Fibroblast of lung (primary cell): ENCODE data around the gene FYN. TPM values are rescaled to one million over a fixed set of nuclear protein-coding genes. Genes with fewer than 3 reads are reported as not detected.
A peak's percentile ranks its signal among the peaks of the same experiment; 100 is the strongest.

Source experiments
- DNase-seq, 2 donors: peaks; one replicate each; pipeline versions ENCODE4 v3.0.0 to v3.0.0-alpha.2; 2010; ENCODE audit warnings: low read depth in 2 of 2
- H2AFZ ChIP-seq: 2 replicates; pipeline ENCODE4 v1.5.1; 2012; ENCODE audit warnings: low read length, control low read depth, inconsistent platforms
- H3K27ac ChIP-seq: 2 replicates; pipeline ENCODE4 v1.5.1; 2011; ENCODE audit warnings: low read length, control low read depth; ENCODE audit not compliant: insufficient read depth
- H3K27me3 ChIP-seq: 2 replicates; pipeline ENCODE4 v1.5.1; 2011; ENCODE audit warnings: mild to moderate bottlenecking, low read length; ENCODE audit not compliant: control insufficient read depth, insufficient read depth
- H3K36me3 ChIP-seq: 2 replicates; pipeline ENCODE4 v1.5.1; 2011; ENCODE audit warnings: low read length; ENCODE audit not compliant: control insufficient read depth, insufficient read depth
- H3K4me1 ChIP-seq: 2 replicates; pipeline ENCODE4 v1.5.1; 2011; ENCODE audit warnings: low read length; ENCODE audit not compliant: control insufficient read depth, insufficient read depth; ENCODE audit errors: extremely low read depth
- H3K4me2 ChIP-seq: 2 replicates; pipeline ENCODE4 v1.5.1; 2011; ENCODE audit warnings: low read length, control low read depth; ENCODE audit not compliant: insufficient read depth; ENCODE audit errors: extremely low read depth
- H3K4me3 ChIP-seq, 4 experiments: fragments of 200-600 bp in 1 of 4; sonication (generic) in 1 of 4; replicated peaks in 1 of 4; 2 replicates each; pipeline ENCODE4 v1.5.1; 2011 to 2016; ENCODE audit warnings: low read length in 4 of 4, low read depth in 3 of 4, mild to moderate bottlenecking in 3 of 4, control low read depth in 2 of 4, inconsistent platforms in 1 of 4, mixed read lengths in 1 of 4; ENCODE audit not compliant: insufficient read depth in 1 of 4; ENCODE audit errors: control extremely low read depth in 1 of 4
- H3K79me2 ChIP-seq: 2 replicates; pipeline ENCODE4 v1.5.1; 2012; ENCODE audit warnings: mild to moderate bottlenecking, low read length, inconsistent platforms; ENCODE audit not compliant: control insufficient read depth, insufficient read depth
- H3K9ac ChIP-seq: 2 replicates; pipeline ENCODE4 v1.5.1; 2011; ENCODE audit warnings: mild to moderate bottlenecking, low read length, control low read depth; ENCODE audit not compliant: insufficient read depth
- H3K9me3 ChIP-seq: 2 replicates; pipeline ENCODE4 v1.5.1; 2012; ENCODE audit warnings: low read depth, low read length; ENCODE audit not compliant: control insufficient read depth, insufficient read depth
- H4K20me1 ChIP-seq: 2 replicates; pipeline ENCODE4 v1.5.1; 2011; ENCODE audit warnings: low read length; ENCODE audit not compliant: control insufficient read depth, insufficient read depth; ENCODE audit errors: extremely low read depth
- EZH2 ChIP-seq: IDR thresholded peaks from 2 replicates; pipeline ENCODE4 v1.5.1; 2012; ENCODE audit warnings: low read length, control low read depth, mild to moderate bottlenecking; ENCODE audit errors: missing control alignments
- polyA plus RNA-seq, 2 donors: library from polyadenylated mRNA; depleted of rRNA in 1 of 2; stranded (reverse) in 1 of 2; unstranded in 1 of 2; fragments of >200 nt; gene quantifications; 2 replicates each; pipeline ENCODE4 v1.2.1, GENCODE V29; 2011 to 2012; ENCODE audit warnings: missing spikeins in 1 of 2
- total RNA-seq: library from RNA; depleted of rRNA; stranded (reverse); fragments of >200 nt; gene quantifications from 2 replicates; pipeline ENCODE4 v1.2.1, GENCODE V29; 2014
- TF ChIP-seq, protein P1 (sequence below), 2 donors: IDR thresholded peaks in 1 of 2; conservative IDR thresholded peaks in 1 of 2; 1 replicate in 1 of 2; 2 replicates in 1 of 2; pipeline ENCODE4 v1.5.1; 2011 to 2012; ENCODE audit warnings: low read length in 2 of 2, control low read depth in 1 of 2, inconsistent platforms in 1 of 2, low read depth in 1 of 2, mild to moderate bottlenecking in 1 of 2

FYN gene
- total and polyA plus RNA-seq, 2 donors (not counting 1 experiment from before 2014, with no cell fraction given), result 64.7 TPM

- Histone ChIP-seq H3K4me1 (no peaks in the 10 kb centered on the region), H3K36me3 (no peaks in the 10 kb centered on the region), H3K4me2 (no peak overlapping the region), H4K20me1 (peaks cover 4% of the 10 kb centered on the region), H3K79me2 (peaks cover 5% of the 10 kb centered on the region), H3K4me3 (no peak overlapping the region), H3K9me3 (no peaks in the 10 kb centered on the region), H3K9ac (no peak overlapping the region), H3K27ac (no peak overlapping the region), H3K27me3 (no peaks in the 10 kb centered on the region), H2AFZ (no peak overlapping the region)
- DNase-seq, result no peak
- TF ChIP-seq EZH2, result no peak
- TF ChIP-seq, protein P1, sequence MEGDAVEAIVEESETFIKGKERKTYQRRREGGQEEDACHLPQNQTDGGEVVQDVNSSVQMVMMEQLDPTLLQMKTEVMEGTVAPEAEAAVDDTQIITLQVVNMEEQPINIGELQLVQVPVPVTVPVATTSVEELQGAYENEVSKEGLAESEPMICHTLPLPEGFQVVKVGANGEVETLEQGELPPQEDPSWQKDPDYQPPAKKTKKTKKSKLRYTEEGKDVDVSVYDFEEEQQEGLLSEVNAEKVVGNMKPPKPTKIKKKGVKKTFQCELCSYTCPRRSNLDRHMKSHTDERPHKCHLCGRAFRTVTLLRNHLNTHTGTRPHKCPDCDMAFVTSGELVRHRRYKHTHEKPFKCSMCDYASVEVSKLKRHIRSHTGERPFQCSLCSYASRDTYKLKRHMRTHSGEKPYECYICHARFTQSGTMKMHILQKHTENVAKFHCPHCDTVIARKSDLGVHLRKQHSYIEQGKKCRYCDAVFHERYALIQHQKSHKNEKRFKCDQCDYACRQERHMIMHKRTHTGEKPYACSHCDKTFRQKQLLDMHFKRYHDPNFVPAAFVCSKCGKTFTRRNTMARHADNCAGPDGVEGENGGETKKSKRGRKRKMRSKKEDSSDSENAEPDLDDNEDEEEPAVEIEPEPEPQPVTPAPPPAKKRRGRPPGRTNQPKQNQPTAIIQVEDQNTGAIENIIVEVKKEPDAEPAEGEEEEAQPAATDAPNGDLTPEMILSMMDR (conservative IDR thresholded peaks at IDR 0.05 in 1 of 2, IDR thresholded peaks at IDR 0.05 in 1 of 2; ENCODE audit: low read depth in 1 of 2, low read length in 2 of 2), result no peak
These were observed 11.8 kb downstream of the FYN start for GRCh38 chr6:111861431-111861885.

DNA sequence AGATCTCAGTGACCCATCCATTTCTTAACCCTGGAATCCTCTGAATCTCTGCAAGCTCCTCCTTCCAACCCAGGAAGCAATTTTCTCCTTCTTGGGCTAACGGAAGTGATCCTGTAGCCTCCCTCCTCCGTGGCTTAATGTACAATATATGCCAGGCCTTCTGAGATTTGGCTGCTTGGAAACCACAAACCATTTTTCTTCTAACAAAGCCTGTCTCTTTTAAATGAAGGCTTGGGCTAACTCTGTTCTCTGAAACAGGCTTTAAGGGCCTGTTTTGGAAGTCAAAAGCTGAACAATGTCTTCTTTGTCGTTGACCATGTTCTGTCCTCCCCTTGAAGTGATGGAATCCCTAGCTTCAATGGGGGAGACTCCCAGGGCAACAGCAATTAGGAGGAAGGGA lies 14.9 kb downstream of the FYN start:
- Histone ChIP-seq H3K4me2 (no peak overlapping the region), H3K36me3 (no peaks in the 10 kb centered on the region), H2AFZ (no peak overlapping the region), H3K9me3 (no peaks in the 10 kb centered on the region), H3K79me2 (no peaks in the 10 kb centered on the region), H4K20me1 (peaks cover 4% of the 10 kb centered on the region), H3K9ac (no peak overlapping the region), H3K4me1 (no peaks in the 10 kb centered on the region), H3K4me3 (no peak overlapping the region), H3K27ac (no peak overlapping the region), H3K27me3 (no peaks in the 10 kb centered on the region)
- peak in 1 of 2 donors; percentile 57 for DNase-seq
- TF ChIP-seq EZH2, result no peak
- TF ChIP-seq, protein P1 (conservative IDR thresholded peaks at IDR 0.05 in 1 of 2, IDR thresholded peaks at IDR 0.05 in 1 of 2; ENCODE audit: low read depth in 1 of 2, low read length in 2 of 2), result no peak

DNA sequence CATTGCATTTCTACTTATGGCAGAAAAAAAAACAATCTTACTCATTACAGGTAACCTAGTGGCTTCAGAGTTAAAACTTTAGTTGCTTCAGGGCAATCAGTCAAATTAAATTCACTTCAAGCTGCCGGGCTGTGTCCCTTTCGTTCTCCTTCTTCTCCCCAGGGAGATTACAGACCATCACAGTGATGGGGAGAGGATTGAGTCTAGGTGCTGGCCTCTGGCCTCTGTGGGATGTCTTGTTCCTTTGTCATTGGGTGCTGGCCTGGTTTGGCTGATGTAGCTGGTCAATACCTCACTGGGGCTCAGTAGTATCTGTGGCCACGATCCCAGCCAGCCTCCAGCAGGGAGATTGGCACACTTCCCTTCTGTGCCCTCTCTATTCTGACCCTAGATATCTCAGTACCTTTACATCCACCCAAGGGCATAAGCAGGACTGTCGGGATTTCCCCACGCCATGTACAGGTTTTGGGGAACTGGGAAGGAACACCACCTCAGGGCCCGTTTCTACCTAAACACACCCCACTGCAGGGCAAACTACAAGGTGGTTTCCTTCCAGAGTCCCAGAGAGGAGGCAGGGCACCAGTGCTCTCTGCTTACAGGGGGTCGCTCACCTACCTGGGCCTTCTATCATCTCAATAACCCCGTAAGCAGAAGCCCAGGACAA lies 15.4 kb downstream of the FYN start:
- Histone ChIP-seq H2AFZ (no peak overlapping the region), H3K4me2 (no peak overlapping the region), H3K79me2 (no peaks in the 10 kb centered on the region), H3K4me3 (no peak overlapping the region), H4K20me1 (peaks cover 4% of the 10 kb centered on the region), H3K9ac (no peak overlapping the region), H3K4me1 (no peaks in the 10 kb centered on the region), H3K9me3 (no peaks in the 10 kb centered on the region), H3K27ac (no peak overlapping the region), H3K36me3 (no peaks in the 10 kb centered on the region), H3K27me3 (no peaks in the 10 kb centered on the region)
- TF ChIP-seq EZH2, result no peak
- TF ChIP-seq, protein P1 (conservative IDR thresholded peaks at IDR 0.05 in 1 of 2, IDR thresholded peaks at IDR 0.05 in 1 of 2; ENCODE audit: low read depth in 1 of 2, low read length in 2 of 2), result no peak
- DNase-seq, result no peak
